GM12891 (cell line): Measurements from ENCODE around the gene IL21.

Experiments
- POLR2A ChIP-seq: IDR thresholded peaks from 2 replicates; pipeline ENCODE4 v1.6.1; 2011; ENCODE audit warnings: low read depth, low read length, control low read depth
- POLR2AphosphoS5 ChIP-seq: IDR thresholded peaks from 2 replicates; pipeline ENCODE4 v1.6.1; 2011; ENCODE audit warnings: low read depth, low read length, control low read depth
- TAF1 ChIP-seq: IDR thresholded peaks from 2 replicates; pipeline ENCODE4 v1.6.1; 2011; ENCODE audit warnings: low read depth, low read length, control low read depth

DNA sequence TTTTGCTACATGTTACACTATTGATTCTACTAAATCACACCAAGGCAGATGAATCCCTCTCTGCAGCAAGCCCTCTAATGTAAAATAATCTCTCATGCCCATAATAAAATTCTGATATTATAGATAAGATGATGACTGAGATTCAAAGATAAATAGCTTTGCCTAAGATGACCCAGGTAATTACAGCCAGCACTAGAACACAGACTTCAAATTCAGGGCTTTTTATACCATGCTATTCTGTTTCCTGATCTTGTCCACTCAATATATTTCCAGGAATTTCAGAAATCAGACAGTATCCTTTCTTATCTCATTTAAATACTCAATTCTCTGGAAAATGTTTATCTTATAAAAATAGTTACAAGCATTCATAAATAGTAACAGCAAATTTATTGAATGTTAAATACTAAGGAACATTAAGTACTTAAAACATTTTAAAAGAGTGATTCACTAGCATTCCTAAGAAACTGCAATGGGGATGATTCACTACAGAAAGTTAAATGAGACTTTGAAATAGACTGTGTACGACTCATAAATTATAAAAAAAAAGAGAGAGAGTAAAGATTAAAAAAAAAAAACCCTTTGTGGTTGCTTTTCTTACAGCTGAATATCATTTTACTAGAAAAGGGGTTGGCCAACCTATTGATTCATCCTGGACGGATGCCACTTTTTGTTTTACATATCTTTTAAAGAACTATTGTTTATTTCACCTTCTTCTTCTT, 45.8 kb upstream of the IL21 start:
- no peak for TF ChIP-seq POLR2A
- no peak for TF ChIP-seq TAF1
- no peak for TF ChIP-seq POLR2AphosphoS5
